GM18526 (cell line): ENCODE measurements around the gene CHCHD6.

Source experiments
- POLR2A ChIP-seq: IDR thresholded peaks from 3 replicates; pipeline ENCODE4 v1.6.1; 2011; ENCODE audit not compliant: insufficient read length; ENCODE audit errors: extremely low read depth

Gene CHCHD6

GRCh38 chr3:126925411-126926171, 221.6 kb downstream of the CHCHD6 start:
- no peak for TF ChIP-seq POLR2A

GRCh38 chr3:126926684-126927400, 222.8 kb downstream of the CHCHD6 start:
- no peak for TF ChIP-seq POLR2A

- no peak for TF ChIP-seq POLR2A
Observed at GRCh38 chr3:126927401-126927750, 223.3 kb downstream of the CHCHD6 start.

- TF ChIP-seq POLR2A, result no peak
Observed at GRCh38 chr3:126927846-126928245, 223.8 kb downstream of the CHCHD6 start.

GRCh38 chr3:126928921-126929474, 225.0 kb downstream of the CHCHD6 start:
- TF ChIP-seq POLR2A, result no peak

GRCh38 chr3:126930936-126931600, 227.0 kb downstream of the CHCHD6 start:
- no peak for TF ChIP-seq POLR2A

- TF ChIP-seq POLR2A, result no peak
Observed at GRCh38 chr3:126931806-126932187, 227.8 kb downstream of the CHCHD6 start.

- TF ChIP-seq POLR2A, result no peak
Observed at GRCh38 chr3:126932188-126932931, 228.3 kb downstream of the CHCHD6 start.

- TF ChIP-seq POLR2A, result no peak
Observed at GRCh38 chr3:126934031-126934531, 230.0 kb downstream of the CHCHD6 start.

- no peak for TF ChIP-seq POLR2A
Observed at GRCh38 chr3:126934991-126935390, 231.0 kb downstream of the CHCHD6 start.

GRCh38 chr3:126935756-126936509, 231.9 kb downstream of the CHCHD6 start:
- no peak for TF ChIP-seq POLR2A

- no peak for TF ChIP-seq POLR2A
Observed at GRCh38 chr3:126936853-126937425, 232.9 kb downstream of the CHCHD6 start.

GRCh38 chr3:126937533-126937932, 233.5 kb downstream of the CHCHD6 start:
- TF ChIP-seq POLR2A, result no peak

- TF ChIP-seq POLR2A, result no peak
Observed at GRCh38 chr3:126937973-126938372, 233.9 kb downstream of the CHCHD6 start.
